Uterus (tissue), 4 donors: ENCODE results near the gene TAL1. TPM values are rescaled to one million over a fixed set of nuclear protein-coding genes. Genes with fewer than 3 reads are reported as not detected.

Experiments
- DNase-seq, 2 donors: peaks; one replicate each; pipeline ENCODE4 v3.0.0-alpha.2; 2019 to 2020
- H3K27ac ChIP-seq, 2 donors: fragments of 200-600 bp; sonication (generic); 1 replicate in 1 of 2; 2 replicates in 1 of 2; pipeline ENCODE4 v1.5.1; 2016 to 2018
- H3K27me3 ChIP-seq, 2 donors: fragments of 200-600 bp; sonication (generic); one replicate each; pipeline ENCODE4 v1.5.1; 2018 to 2019; ENCODE audit warnings: control low read depth in 1 of 2
- H3K36me3 ChIP-seq, 2 donors: fragments of 200-600 bp; sonication (generic); one replicate each; pipeline ENCODE4 v1.5.1; 2019; ENCODE audit warnings: control low read depth in 1 of 2
- H3K4me1 ChIP-seq, 2 donors: fragments of 200-600 bp; sonication (generic); one replicate each; pipeline ENCODE4 v1.5.1; 2018 to 2019; ENCODE audit warnings: control low read depth in 1 of 2
- H3K4me3 ChIP-seq, 2 donors: fragments of 200-600 bp; sonication (generic); 1 replicate in 1 of 2; 2 replicates in 1 of 2; pipeline ENCODE4 v1.5.1; 2018 to 2019; ENCODE audit warnings: mild to moderate bottlenecking in 1 of 2
- H3K9me3 ChIP-seq, 2 donors: fragments of 200-600 bp; sonication (generic); one replicate each; pipeline ENCODE4 v1.5.1; 2019; ENCODE audit warnings: control low read depth in 1 of 2
- CTCF ChIP-seq, 4 experiments: fragments of 200-600 bp in 2 of 4; fragments of 450-650 bp in 2 of 4; sonication (generic) in 2 of 4; IDR thresholded peaks; one replicate each; pipeline ENCODE4 v1.5.1; 2016 to 2019; ENCODE audit warnings: antibody characterized with exemption in 4 of 4, mild to moderate bottlenecking in 2 of 4, moderate library complexity in 1 of 4
- POLR2A ChIP-seq, 2 donors: fragments of 450-650 bp; IDR thresholded peaks; one replicate each; pipeline ENCODE4 v1.6.1; 2016; ENCODE audit warnings: antibody characterized with exemption in 2 of 2, mild to moderate bottlenecking in 1 of 2, moderate library complexity in 1 of 2
- intact Hi-C: fragments of 100-400 bp; cut with DNase I; formaldehyde crosslinking; loops from one replicate; pipeline ENCODE4 v1.15.1; 2023; ENCODE audit warnings: low total_unique reads
- total RNA-seq, 4 donors: library from RNA; depleted of rRNA in 3 of 4; stranded (reverse); fragments of >200 nt in 3 of 4; gene quantifications; one replicate each; pipeline versions ENCODE4 v1.1.0 to v1.2.4, GENCODE V29; 2014 to 2023
- donor health status: DM: yes; HTN: yes; CAD: no.

TAL1 gene
- total RNA-seq, 4 donors from 2014 or later: 4.8 to 20.7 (median 13.0) TPM

- H3K36me3 ChIP-seq: no peaks in the 10 kb centered on the region
- H3K9me3 ChIP-seq: no peaks in the 10 kb centered on the region
- no peak for DNase-seq
- H3K4me3 ChIP-seq: no peak overlapping the region
- no peaks in the 10 kb centered on the region for H3K4me1 ChIP-seq
- intact Hi-C loops: no loop called here
- H3K27ac ChIP-seq: peak overlapping the region; percentile 29 to 44
- no peak for TF ChIP-seq CTCF (IDR thresholded peaks at IDR 0.05)
- peak; percentile 11 to 45 for TF ChIP-seq POLR2A (IDR thresholded peaks at IDR 0.05)
- no peaks in the 10 kb centered on the region for H3K27me3 ChIP-seq
Measured at GRCh38 chr1:47211796-47212269, 20.2 kb downstream of the TAL1 start.

GRCh38 chr1:47210666-47211065, 21.4 kb downstream of the TAL1 start:
- intact Hi-C loops: no loop called here
- no peaks in the 10 kb centered on the region for H3K27me3 ChIP-seq
- TF ChIP-seq POLR2A (IDR thresholded peaks at IDR 0.05) (no peak), CTCF (IDR thresholded peaks at IDR 0.05) (no peak)
- H3K9me3 ChIP-seq: no peaks in the 10 kb centered on the region
- no peak overlapping the region for H3K27ac ChIP-seq
- H3K4me3 ChIP-seq: no peak overlapping the region
- H3K36me3 ChIP-seq: no peaks in the 10 kb centered on the region
- DNase-seq: no peak
- H3K4me1 ChIP-seq: no peaks in the 10 kb centered on the region

GRCh38 chr1:47209725-47210325, 22.2 kb downstream of the TAL1 start:
- TF ChIP-seq CTCF (IDR thresholded peaks at IDR 0.05) (no peak), POLR2A (IDR thresholded peaks at IDR 0.05) (no peak)
- Histone ChIP-seq H3K4me3 (no peak overlapping the region), H3K36me3 (no peaks in the 10 kb centered on the region), H3K27ac (no peak overlapping the region), H3K27me3 (no peaks in the 10 kb centered on the region), H3K9me3 (no peaks in the 10 kb centered on the region), H3K4me1 (no peaks in the 10 kb centered on the region)
- no peak for DNase-seq
- intact Hi-C loops: no loop called here

GRCh38 chr1:47209091-47209490, 22.9 kb downstream of the TAL1 start:
- no peaks in the 10 kb centered on the region for H3K27me3 ChIP-seq
- no peaks in the 10 kb centered on the region for H3K9me3 ChIP-seq
- H3K27ac ChIP-seq: no peak overlapping the region
- intact Hi-C loops: no loop called here
- no peak for DNase-seq
- TF ChIP-seq POLR2A (IDR thresholded peaks at IDR 0.05): no peak
- no peak for TF ChIP-seq CTCF (IDR thresholded peaks at IDR 0.05)
- H3K4me3 ChIP-seq: no peak overlapping the region
- H3K4me1 ChIP-seq: no peaks in the 10 kb centered on the region
- H3K36me3 ChIP-seq: no peaks in the 10 kb centered on the region

- intact Hi-C loops: no loop called here
- Histone ChIP-seq H3K36me3 (no peaks in the 10 kb centered on the region), H3K27me3 (no peaks in the 10 kb centered on the region), H3K27ac (no peak overlapping the region), H3K9me3 (no peaks in the 10 kb centered on the region), H3K4me3 (no peak overlapping the region), H3K4me1 (no peaks in the 10 kb centered on the region)
- no peak for DNase-seq
- no peak for TF ChIP-seq POLR2A (IDR thresholded peaks at IDR 0.05)
- TF ChIP-seq CTCF (IDR thresholded peaks at IDR 0.05): no peak
Measured at GRCh38 chr1:47208374-47208850, 23.6 kb downstream of the TAL1 start.
